Neuronal stem cell (in vitro differentiated cells): ENCODE measurements around the gene THSD4.

Experiments used
- DNase-seq: peaks from one replicate; pipeline ENCODE4 v3.0.0-alpha.2; 2013; ENCODE audit warnings: low spot score
- H2AFZ ChIP-seq: one replicate; pipeline ENCODE4 v1.6.1; 2013; ENCODE audit warnings: mild to moderate bottlenecking, low read length, inconsistent platforms
- H2AK5ac ChIP-seq: 2 replicates; pipeline ENCODE4 v1.6.1; 2013; ENCODE audit warnings: low read depth, mild to moderate bottlenecking, inconsistent platforms, low read length, moderate library complexity, mixed read lengths
- H2BK120ac ChIP-seq: 2 replicates; pipeline ENCODE4 v1.6.1; 2013; ENCODE audit warnings: low read depth, mild to moderate bottlenecking, inconsistent platforms, low read length, moderate library complexity, mixed read lengths
- H2BK12ac ChIP-seq: one replicate; pipeline ENCODE4 v1.6.1; 2013; ENCODE audit warnings: low read length, inconsistent platforms
- H2BK15ac ChIP-seq: 2 replicates; pipeline ENCODE4 v1.6.1; 2013; ENCODE audit warnings: mild to moderate bottlenecking, low read length, inconsistent platforms, mixed read lengths
- H2BK5ac ChIP-seq: one replicate; pipeline ENCODE4 v1.6.1; 2013; ENCODE audit warnings: inconsistent platforms, mild to moderate bottlenecking, low read length, moderate library complexity
- H3K14ac ChIP-seq: one replicate; pipeline ENCODE4 v1.6.1; 2013; ENCODE audit warnings: low read length, inconsistent platforms
- H3K18ac ChIP-seq: 2 replicates; pipeline ENCODE4 v1.6.1; 2013; ENCODE audit warnings: low read length, inconsistent platforms
- H3K23ac ChIP-seq: 2 replicates; pipeline ENCODE4 v1.6.1; 2013; ENCODE audit warnings: low read depth, mild to moderate bottlenecking, mixed read lengths, low read length, inconsistent platforms; ENCODE audit not compliant: poor library complexity
- H3K27ac ChIP-seq: replicated peaks from 3 replicates; pipeline ENCODE4 v1.5.1; 2013; ENCODE audit warnings: low read length, inconsistent platforms
- H3K27me3 ChIP-seq, 3 experiments: 2 replicates each; pipeline ENCODE4 v1.6.1; 2013; ENCODE audit warnings: low read length in 3 of 3, mild to moderate bottlenecking in 2 of 3, inconsistent platforms in 1 of 3, low read depth in 1 of 3, mixed read lengths in 1 of 3, moderate library complexity in 1 of 3; ENCODE audit not compliant: control insufficient read depth in 3 of 3, insufficient read depth in 3 of 3
- H3K36me3 ChIP-seq, 2 donors: replicated peaks in 1 of 2; 2 replicates each; pipeline ENCODE4 v1.6.1; 2013; ENCODE audit warnings: low read length in 2 of 2; ENCODE audit not compliant: control insufficient read depth in 2 of 2, insufficient read depth in 2 of 2
- H3K4ac ChIP-seq: 2 replicates; pipeline ENCODE4 v1.6.1; 2013; ENCODE audit warnings: inconsistent platforms, mild to moderate bottlenecking, low read length, moderate library complexity
- H3K4me1 ChIP-seq, 2 donors: 1 replicate in 1 of 2; 2 replicates in 1 of 2; pipeline ENCODE4 v1.6.1; 2013; ENCODE audit warnings: low read length in 2 of 2, low read depth in 1 of 2; ENCODE audit not compliant: control insufficient read depth in 2 of 2, insufficient read depth in 1 of 2
- H3K4me2 ChIP-seq: one replicate; pipeline ENCODE4 v1.6.1; 2013; ENCODE audit warnings: mild to moderate bottlenecking, low read length, inconsistent platforms; ENCODE audit not compliant: insufficient read depth, poor library complexity, severe bottlenecking
- H3K4me3 ChIP-seq, 2 donors: 2 replicates each; pipeline ENCODE4 v1.5.1; 2013; ENCODE audit warnings: low read length in 2 of 2, mild to moderate bottlenecking in 2 of 2, inconsistent platforms in 1 of 2, moderate library complexity in 1 of 2
- H3K79me1 ChIP-seq: one replicate; pipeline ENCODE4 v1.6.1; 2013; ENCODE audit warnings: low read depth, mild to moderate bottlenecking, inconsistent platforms, low read length, moderate library complexity
- H3K9ac ChIP-seq: one replicate; pipeline ENCODE4 v1.6.1; 2013; ENCODE audit warnings: mild to moderate bottlenecking, low read depth, low read length, inconsistent platforms; ENCODE audit not compliant: poor library complexity
- H3K9me3 ChIP-seq, 2 donors: replicated peaks in 1 of 2; 2 replicates each; pipeline versions ENCODE3 to v1.6.1; 2013; ENCODE audit warnings: low read length in 2 of 2, mild to moderate bottlenecking in 2 of 2, inconsistent platforms in 1 of 2, low read depth in 1 of 2, mixed read lengths in 1 of 2, moderate library complexity in 1 of 2; ENCODE audit not compliant: control insufficient read depth in 2 of 2, insufficient read depth in 1 of 2
- H4K8ac ChIP-seq: one replicate; pipeline ENCODE4 v1.6.1; 2013; ENCODE audit warnings: low read depth, mild to moderate bottlenecking, inconsistent platforms, low read length, moderate library complexity
- H4K91ac ChIP-seq: one replicate; pipeline ENCODE4 v1.6.1; 2013; ENCODE audit warnings: low read length, low read depth, mild to moderate bottlenecking, inconsistent platforms; ENCODE audit not compliant: poor library complexity
- WGBS, 2 donors: extraction: QIAGEN DNeasy Blood & Tissue Kit; methylation state at CpG; one replicate each; pipeline ENCODE4 v1.1.7; 2013; ENCODE audit warnings: missing lambda C conversion rate in 2 of 2, mixed read lengths in 1 of 2; ENCODE audit not compliant: insufficient read length in 2 of 2, insufficient replicate concordance in 1 of 2; ENCODE audit errors: extremely low coverage in 2 of 2; 5-methylcytosine and 5-hydroxymethylcytosine counted together

THSD4 gene

DNA sequence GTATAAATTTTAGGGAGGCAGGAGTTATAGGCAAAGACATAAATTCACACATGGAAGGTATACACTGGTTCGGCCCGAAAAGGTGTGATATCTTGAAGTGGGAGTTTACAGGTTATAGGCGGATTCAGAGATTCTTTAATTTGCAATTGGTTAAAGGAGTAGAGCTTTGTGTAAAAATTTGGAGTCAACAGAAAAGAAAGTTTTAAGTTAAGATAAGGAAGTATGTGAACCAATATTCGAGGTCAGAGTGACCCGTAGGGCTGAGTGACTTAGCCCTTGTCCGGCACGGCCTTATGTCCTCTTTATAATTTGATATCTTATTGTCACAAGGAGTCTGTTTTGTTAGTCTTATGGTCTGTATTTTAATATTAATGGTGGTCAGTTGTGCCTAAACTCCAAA lies 10.6 kb upstream of the THSD4 start:
- no peak overlapping the region for H3K4me3 ChIP-seq
- no peak overlapping the region for H2AK5ac ChIP-seq
- H3K4me1 ChIP-seq: no peaks in the 10 kb centered on the region
- no peak overlapping the region for H2AFZ ChIP-seq
- H4K8ac ChIP-seq: no peak overlapping the region
- H3K14ac ChIP-seq: no peak overlapping the region
- no peak overlapping the region for H3K4me2 ChIP-seq
- no peak overlapping the region for H3K27ac ChIP-seq
- H3K36me3 ChIP-seq: no peaks in the 10 kb centered on the region
- no peaks in the 10 kb centered on the region for H3K27me3 ChIP-seq
- no peak overlapping the region for H3K23ac ChIP-seq
- no peaks in the 10 kb centered on the region for H3K79me1 ChIP-seq
- no peak overlapping the region for H3K4ac ChIP-seq
- no peaks in the 10 kb centered on the region for H3K9me3 ChIP-seq
- H2BK12ac ChIP-seq: no peak overlapping the region
- WGBS, 2 donors: no CpG with 5 or more reads among the region's 7 CpGs
- no peak overlapping the region for H3K18ac ChIP-seq
- no peak overlapping the region for H2BK15ac ChIP-seq
- no peak overlapping the region for H2BK5ac ChIP-seq
- no peak for DNase-seq
- H2BK120ac ChIP-seq: no peak overlapping the region
- no peak overlapping the region for H4K91ac ChIP-seq
- H3K9ac ChIP-seq: no peak overlapping the region

DNA sequence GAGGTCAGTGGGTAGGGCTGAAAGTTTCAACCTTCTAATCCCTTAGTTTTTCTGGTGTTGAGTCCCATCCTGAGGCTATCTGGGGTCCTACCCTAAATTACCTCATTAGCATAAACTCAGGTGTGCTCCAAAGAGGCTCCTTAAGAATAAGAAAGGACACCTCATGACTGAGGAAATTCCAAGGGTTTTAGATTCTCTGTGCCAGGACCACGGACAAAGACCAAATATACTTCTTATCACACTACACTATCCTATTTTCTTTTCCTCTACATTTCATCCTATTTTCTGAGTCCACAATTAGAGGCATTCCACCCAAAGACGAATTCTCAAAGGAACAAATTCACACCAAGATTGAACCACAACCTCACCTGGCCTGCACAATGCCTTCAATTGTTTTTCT lies 9.8 kb upstream of the THSD4 start:
- Histone ChIP-seq H3K27ac (no peak overlapping the region), H3K9me3 (no peaks in the 10 kb centered on the region), H3K36me3 (no peaks in the 10 kb centered on the region), H3K18ac (no peak overlapping the region), H2BK5ac (no peak overlapping the region), H3K23ac (no peak overlapping the region), H3K14ac (no peak overlapping the region), H3K4me3 (no peak overlapping the region), H2BK120ac (no peak overlapping the region), H3K27me3 (peaks cover 0 to 3% (median 0%) of the 10 kb centered on the region in 3 experiments), H2BK15ac (no peak overlapping the region), H3K4ac (no peak overlapping the region), H2BK12ac (no peak overlapping the region), H2AK5ac (no peak overlapping the region), H2AFZ (no peak overlapping the region), H3K4me2 (no peak overlapping the region), H4K8ac (no peak overlapping the region), H3K4me1 (no peaks in the 10 kb centered on the region), H3K9ac (no peak overlapping the region), H4K91ac (no peak overlapping the region), H3K79me1 (no peaks in the 10 kb centered on the region)
- no CpG with 5 or more reads among the region's 2 CpGs for WGBS, 2 donors
- no peak for DNase-seq

DNA sequence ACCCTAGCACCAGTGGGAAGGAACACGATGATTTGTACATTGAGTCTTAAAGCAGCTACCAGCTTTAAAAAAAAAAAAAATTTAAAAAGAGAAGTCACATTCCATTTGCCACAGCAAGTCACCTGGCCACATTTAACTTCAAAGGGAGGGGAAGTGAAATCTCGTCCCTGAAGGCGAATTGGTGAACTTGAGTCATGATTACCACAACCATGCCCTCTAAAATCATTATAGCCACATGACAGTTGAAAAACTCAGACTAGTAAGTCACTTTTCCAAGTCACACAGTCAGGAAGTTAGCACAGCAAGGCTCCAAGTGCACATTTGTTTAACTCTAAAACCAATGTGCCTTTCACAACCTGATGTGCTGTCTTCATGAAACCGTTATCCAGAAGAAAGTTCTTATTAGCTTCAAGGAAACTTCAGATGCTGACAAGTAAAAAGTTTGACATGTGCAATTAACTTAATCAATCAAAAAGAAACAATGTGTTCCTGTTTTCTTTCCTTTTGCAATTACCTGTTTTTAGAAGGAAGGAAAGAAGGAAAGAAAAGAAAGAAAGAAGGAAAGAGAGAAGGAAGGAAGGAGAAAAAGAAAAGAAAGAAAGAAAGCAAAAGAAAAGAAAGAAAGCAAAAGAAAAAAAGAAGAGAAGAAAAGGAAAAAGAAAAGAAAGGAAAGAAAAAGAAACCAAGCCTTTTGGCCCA lies 8.3 kb upstream of the THSD4 start:
- H3K9ac ChIP-seq: no peak overlapping the region
- no peak for DNase-seq
- H2BK15ac ChIP-seq: no peak overlapping the region

DNA sequence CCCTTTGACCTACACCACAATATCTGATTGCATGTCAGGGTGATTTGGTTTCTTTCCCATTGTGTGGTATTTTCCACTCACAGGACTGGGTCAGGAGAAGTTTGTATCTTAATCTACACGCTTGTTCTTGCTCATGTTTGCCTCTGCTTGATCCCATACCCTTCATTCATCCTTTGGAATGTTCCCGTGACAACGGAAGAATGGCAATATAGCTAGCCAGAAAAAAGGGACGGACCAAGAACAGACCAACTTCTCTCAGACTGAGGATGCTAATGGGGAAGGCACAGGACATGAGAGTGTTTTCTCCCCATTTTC lies 7.8 kb upstream of the THSD4 start:
- Histone ChIP-seq H2BK12ac (no peak overlapping the region), H3K9ac (no peak overlapping the region), H3K4me3 (no peak overlapping the region), H3K14ac (no peak overlapping the region), H3K4ac (no peak overlapping the region), H2AFZ (no peak overlapping the region), H2BK120ac (no peak overlapping the region), H3K18ac (no peak overlapping the region), H3K23ac (no peak overlapping the region), H3K36me3 (no peaks in the 10 kb centered on the region), H3K4me2 (no peak overlapping the region), H3K27ac (no peak overlapping the region), H3K79me1 (no peaks in the 10 kb centered on the region), H3K27me3 (peaks cover 0 to 11% (median 2%) of the 10 kb centered on the region in 3 experiments), H2BK15ac (no peak overlapping the region), H4K8ac (no peak overlapping the region), H4K91ac (no peak overlapping the region), H2BK5ac (no peak overlapping the region), H3K4me1 (peaks cover 0 to 4% of the 10 kb centered on the region in 2 donors), H2AK5ac (no peak overlapping the region), H3K9me3 (no peaks in the 10 kb centered on the region)
- no CpG with 5 or more reads among the region's 4 CpGs for WGBS, 2 donors
- no peak for DNase-seq

More for the DNA sequence above, 8.3 kb upstream of the THSD4 start:
- no peak overlapping the region for H2BK120ac ChIP-seq
- H3K27ac ChIP-seq: no peak overlapping the region
- no peak overlapping the region for H3K4ac ChIP-seq
- H3K14ac ChIP-seq: no peak overlapping the region
- peaks cover 0 to 10% (median 2%) of the 10 kb centered on the region in 3 experiments for H3K27me3 ChIP-seq
- H3K23ac ChIP-seq: no peak overlapping the region
- H2BK5ac ChIP-seq: no peak overlapping the region
- no peaks in the 10 kb centered on the region for H3K36me3 ChIP-seq
- H3K4me1 ChIP-seq: peaks cover 0 to 3% of the 10 kb centered on the region in 2 donors
- no peak overlapping the region for H2BK12ac ChIP-seq
- H3K9me3 ChIP-seq: no peaks in the 10 kb centered on the region
- H3K18ac ChIP-seq: no peak overlapping the region
- no peak overlapping the region for H4K8ac ChIP-seq
- H4K91ac ChIP-seq: no peak overlapping the region
- no peak overlapping the region for H2AFZ ChIP-seq
- no peak overlapping the region for H2AK5ac ChIP-seq
- H3K79me1 ChIP-seq: no peaks in the 10 kb centered on the region
- no CpG with 5 or more reads among the region's 4 CpGs for WGBS, 2 donors
- H3K4me3 ChIP-seq: no peak overlapping the region
- no peak overlapping the region for H3K4me2 ChIP-seq
